ENCODE results near the gene FRMPD4. TPM values are rescaled to one million over a fixed set of nuclear protein-coding genes. Genes with fewer than 3 reads are reported as not detected.

FRMPD4 gene
- total RNA-seq, 1 donor from 2014 or later: 1.7 TPM

GRCh38 chrX:12423346-12423745, 285.1 kb downstream of the FRMPD4 start:
- Mint-ChIP-seq H3K36me3 (ENCODE audit: unreplicated experiment) (no peaks in the 10 kb centered on the region), H3K27me3 (ENCODE audit: unreplicated experiment) (no peaks in the 10 kb centered on the region), H3K4me1 (ENCODE audit: unreplicated experiment) (peaks cover 23% of the 10 kb centered on the region), H3K9me3 (ENCODE audit: unreplicated experiment) (peaks cover 26% of the 10 kb centered on the region), H3K4me3 (ENCODE audit: unreplicated experiment) (no peak overlapping the region), H3K27ac (ENCODE audit: unreplicated experiment) (no peak overlapping the region)
- no peak for DNase-seq (ENCODE audit: extremely low spot score, unreplicated experiment)
- TF ChIP-seq, protein P1, sequence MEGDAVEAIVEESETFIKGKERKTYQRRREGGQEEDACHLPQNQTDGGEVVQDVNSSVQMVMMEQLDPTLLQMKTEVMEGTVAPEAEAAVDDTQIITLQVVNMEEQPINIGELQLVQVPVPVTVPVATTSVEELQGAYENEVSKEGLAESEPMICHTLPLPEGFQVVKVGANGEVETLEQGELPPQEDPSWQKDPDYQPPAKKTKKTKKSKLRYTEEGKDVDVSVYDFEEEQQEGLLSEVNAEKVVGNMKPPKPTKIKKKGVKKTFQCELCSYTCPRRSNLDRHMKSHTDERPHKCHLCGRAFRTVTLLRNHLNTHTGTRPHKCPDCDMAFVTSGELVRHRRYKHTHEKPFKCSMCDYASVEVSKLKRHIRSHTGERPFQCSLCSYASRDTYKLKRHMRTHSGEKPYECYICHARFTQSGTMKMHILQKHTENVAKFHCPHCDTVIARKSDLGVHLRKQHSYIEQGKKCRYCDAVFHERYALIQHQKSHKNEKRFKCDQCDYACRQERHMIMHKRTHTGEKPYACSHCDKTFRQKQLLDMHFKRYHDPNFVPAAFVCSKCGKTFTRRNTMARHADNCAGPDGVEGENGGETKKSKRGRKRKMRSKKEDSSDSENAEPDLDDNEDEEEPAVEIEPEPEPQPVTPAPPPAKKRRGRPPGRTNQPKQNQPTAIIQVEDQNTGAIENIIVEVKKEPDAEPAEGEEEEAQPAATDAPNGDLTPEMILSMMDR (IDR thresholded peaks at IDR 0.05): no peak

DNA sequence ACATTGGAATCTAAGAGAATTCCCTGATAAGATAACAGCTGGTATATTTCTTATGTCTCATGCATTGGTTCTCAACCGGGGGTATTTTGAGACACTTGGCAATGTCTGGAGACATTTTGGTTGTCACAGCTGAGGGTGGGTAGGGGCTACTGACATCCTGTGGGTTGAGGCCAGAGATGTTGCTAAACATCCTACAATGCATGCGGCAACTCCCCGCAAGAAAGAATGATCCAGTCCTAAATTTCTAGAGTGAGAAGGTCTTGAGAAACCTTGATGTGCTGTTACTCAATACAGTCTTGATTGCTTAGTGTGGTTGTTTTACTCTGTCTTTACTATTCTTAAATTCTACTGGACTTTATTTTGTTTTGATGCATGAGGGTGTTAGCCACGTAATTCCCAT, 287.2 kb downstream of the FRMPD4 start:
- Mint-ChIP-seq H3K9me3 (ENCODE audit: unreplicated experiment) (peaks cover 25% of the 10 kb centered on the region), H3K36me3 (ENCODE audit: unreplicated experiment) (no peaks in the 10 kb centered on the region), H3K4me1 (ENCODE audit: unreplicated experiment) (peaks cover 20% of the 10 kb centered on the region), H3K27ac (ENCODE audit: unreplicated experiment) (no peak overlapping the region), H3K4me3 (ENCODE audit: unreplicated experiment) (no peak overlapping the region), H3K27me3 (ENCODE audit: unreplicated experiment) (no peaks in the 10 kb centered on the region)
- TF ChIP-seq, protein P1 (IDR thresholded peaks at IDR 0.05): no peak
- DNase-seq (ENCODE audit: extremely low spot score, unreplicated experiment): no peak

GRCh38 chrX:12426420-12426819, 288.1 kb downstream of the FRMPD4 start:
- Mint-ChIP-seq H3K9me3 (ENCODE audit: unreplicated experiment) (peaks cover 25% of the 10 kb centered on the region), H3K4me1 (ENCODE audit: unreplicated experiment) (peaks cover 20% of the 10 kb centered on the region), H3K27ac (ENCODE audit: unreplicated experiment) (no peak overlapping the region), H3K36me3 (ENCODE audit: unreplicated experiment) (no peaks in the 10 kb centered on the region), H3K4me3 (ENCODE audit: unreplicated experiment) (no peak overlapping the region), H3K27me3 (ENCODE audit: unreplicated experiment) (no peaks in the 10 kb centered on the region)
- DNase-seq (ENCODE audit: extremely low spot score, unreplicated experiment): no peak
- TF ChIP-seq, protein P1 (IDR thresholded peaks at IDR 0.05): no peak

DNA sequence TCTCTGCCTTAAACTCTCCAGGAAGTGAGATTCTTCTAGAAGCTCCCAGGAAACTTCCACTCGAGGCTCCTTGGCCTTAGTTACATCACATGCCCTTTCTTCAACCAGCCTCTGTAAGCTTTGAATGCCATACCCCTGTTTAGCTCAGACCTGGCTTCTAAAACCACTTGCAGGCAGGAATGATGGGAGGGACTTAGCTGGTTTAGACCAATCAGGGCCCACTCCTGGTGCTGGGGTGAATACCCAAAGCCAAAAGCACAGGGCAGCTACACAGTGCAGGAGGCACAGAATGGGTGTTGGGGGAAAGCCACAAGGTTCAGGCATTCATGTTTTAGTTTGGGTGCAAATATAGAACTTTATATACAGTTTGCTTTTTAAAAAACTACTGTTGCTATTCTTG, 296.2 kb downstream of the FRMPD4 start:
- H3K9me3 Mint-ChIP-seq (ENCODE audit: unreplicated experiment): peaks cover 3% of the 10 kb centered on the region
- no peak overlapping the region for H3K27ac Mint-ChIP-seq (ENCODE audit: unreplicated experiment)
- H3K4me1 Mint-ChIP-seq (ENCODE audit: unreplicated experiment): no peaks in the 10 kb centered on the region
- TF ChIP-seq, protein P1 (IDR thresholded peaks at IDR 0.05): no peak
- no peak for DNase-seq (ENCODE audit: extremely low spot score, unreplicated experiment)
- no peak overlapping the region for H3K4me3 Mint-ChIP-seq (ENCODE audit: unreplicated experiment)
- H3K27me3 Mint-ChIP-seq (ENCODE audit: unreplicated experiment): no peaks in the 10 kb centered on the region
- no peaks in the 10 kb centered on the region for H3K36me3 Mint-ChIP-seq (ENCODE audit: unreplicated experiment)

- TF ChIP-seq, protein P1 (IDR thresholded peaks at IDR 0.05): no peak
- Mint-ChIP-seq H3K9me3 (ENCODE audit: unreplicated experiment) (no peaks in the 10 kb centered on the region), H3K27ac (ENCODE audit: unreplicated experiment) (no peak overlapping the region), H3K36me3 (ENCODE audit: unreplicated experiment) (no peaks in the 10 kb centered on the region), H3K4me3 (ENCODE audit: unreplicated experiment) (no peak overlapping the region), H3K27me3 (ENCODE audit: unreplicated experiment) (no peaks in the 10 kb centered on the region), H3K4me1 (ENCODE audit: unreplicated experiment) (peaks cover 15% of the 10 kb centered on the region)
- no peak for DNase-seq (ENCODE audit: extremely low spot score, unreplicated experiment)
Observed at GRCh38 chrX:12439416-12439815, 301.1 kb downstream of the FRMPD4 start.

Data from osteocyte (in vitro differentiated cells).